Karpas-422 (cell line): ENCODE measurements around the gene ADPRHL1. TPM values are rescaled to one million over a fixed set of nuclear protein-coding genes. Genes with fewer than 3 reads are reported as not detected.

Experiments used
- DNase-seq: peaks from one replicate; pipeline ENCODE4 v3.0.0-alpha.2; 2015
- H2AFZ ChIP-seq: fragments of 200-600 bp; sonication (generic); 2 replicates; pipeline ENCODE4 v1.6.1; 2014; ENCODE audit warnings: antibody characterized with exemption, low read length, mixed read lengths
- H3K27ac ChIP-seq: fragments of 200-600 bp; sonication (generic); 2 replicates; pipeline ENCODE4 v1.5.1; 2014; ENCODE audit warnings: mild to moderate bottlenecking, low read length, moderate library complexity
- H3K27me3 ChIP-seq: fragments of 200-600 bp; sonication (generic); 2 replicates; pipeline ENCODE4 v1.6.1; 2014; ENCODE audit warnings: low read length, mixed read lengths
- H3K36me3 ChIP-seq: fragments of 200-600 bp; sonication (generic); 2 replicates; pipeline ENCODE4 v1.6.1; 2014; ENCODE audit warnings: low read length, mixed read lengths; ENCODE audit not compliant: insufficient read depth
- H3K4me1 ChIP-seq: fragments of 200-600 bp; sonication (generic); 2 replicates; pipeline ENCODE4 v1.6.1; 2014; ENCODE audit warnings: mild to moderate bottlenecking, low read length, mixed read lengths
- H3K4me2 ChIP-seq: fragments of 200-600 bp; sonication (generic); 2 replicates; pipeline ENCODE4 v1.6.1; 2014; ENCODE audit warnings: low read length, low read depth, mild to moderate bottlenecking; ENCODE audit not compliant: poor library complexity, severe bottlenecking
- H3K4me3 ChIP-seq: fragments of 200-600 bp; sonication (generic); 2 replicates; pipeline ENCODE4 v1.5.1; 2014; ENCODE audit warnings: mild to moderate bottlenecking, antibody characterized with exemption, low read length, mixed read lengths
- H3K79me2 ChIP-seq: fragments of 200-600 bp; sonication (generic); 2 replicates; pipeline ENCODE4 v1.6.1; 2014; ENCODE audit warnings: mild to moderate bottlenecking, low read length, mixed read lengths
- H3K9ac ChIP-seq: fragments of 200-600 bp; sonication (generic); 2 replicates; pipeline ENCODE4 v1.6.0; 2014; ENCODE audit warnings: low read length
- H3K9me2 ChIP-seq: fragments of 200-600 bp; sonication (generic), shearing (Covaris generic); replicated peaks from 2 replicates; pipeline ENCODE4 v1.6.0; 2014; ENCODE audit warnings: mild to moderate bottlenecking, low read length, moderate library complexity; ENCODE audit not compliant: insufficient read depth
- H3K9me3 ChIP-seq: fragments of 300-700, 200-600 bp; sonication (generic); 2 replicates; pipeline ENCODE4 v1.6.1; 2014; ENCODE audit warnings: low read length, mixed read lengths
- H4K20me1 ChIP-seq: fragments of 200-600 bp; sonication (generic); 2 replicates; pipeline ENCODE4 v1.6.1; 2014; ENCODE audit warnings: mild to moderate bottlenecking, antibody characterized with exemption, low read length, low read depth; ENCODE audit not compliant: insufficient read depth
- total RNA-seq: library from RNA; depleted of rRNA; stranded (reverse); fragments of >200 nt; shearing (Covaris generic); gene quantifications from 2 replicates; pipeline ENCODE4 v1.2.3, GENCODE V29; 2014; ENCODE audit warnings: low replicate concordance

The ADPRHL1 gene
- total RNA-seq, 1 experiment from 2014 or later, result 10.2 TPM

- Histone ChIP-seq H3K9me3 (peaks cover 5% of the 10 kb centered on the region; the same call in 1 of the 2 replicates), H3K4me3 (peak overlapping the region; percentile 78), H3K27ac (peak overlapping the region; percentile 91), H4K20me1 (no peaks in the 10 kb centered on the region; the same call in 1 of the 2 replicates), H3K27me3 (no peaks in the 10 kb centered on the region), H3K9ac (peak overlapping the region; percentile 92), H2AFZ (no peak overlapping the region), H3K9me2 (no peaks in the 10 kb centered on the region), H3K4me1 (peaks cover 89% of the 10 kb centered on the region), H3K79me2 (peaks cover 4% of the 10 kb centered on the region), H3K4me2 (peak overlapping the region; percentile 88), H3K36me3 (peaks cover 12% of the 10 kb centered on the region)
- DNase-seq, result no peak
Measured at GRCh38 chr13:113449693-113450347, 3.5 kb downstream of the ADPRHL1 start.

- H2AFZ ChIP-seq, result peak overlapping the region; percentile 23; the same call in 1 of the 2 replicates
- peak overlapping the region; percentile 91 for H3K27ac ChIP-seq
- no peaks in the 10 kb centered on the region; the same call in 1 of the 2 replicates for H4K20me1 ChIP-seq
- peaks cover 5% of the 10 kb centered on the region; the same call in 1 of the 2 replicates for H3K9me3 ChIP-seq
- peaks cover 4% of the 10 kb centered on the region for H3K79me2 ChIP-seq
- peaks cover 15% of the 10 kb centered on the region for H3K36me3 ChIP-seq
- peak overlapping the region; percentile 83 for H3K4me3 ChIP-seq
- H3K9me2 ChIP-seq, result no peaks in the 10 kb centered on the region
- peak; percentile 100 for DNase-seq
- H3K4me2 ChIP-seq, result peak overlapping the region; percentile 92
- H3K4me1 ChIP-seq, result peaks cover 89% of the 10 kb centered on the region
- H3K9ac ChIP-seq, result peak overlapping the region; percentile 98
- no peaks in the 10 kb centered on the region for H3K27me3 ChIP-seq
Measured at GRCh38 chr13:113448885-113449692, 4.2 kb downstream of the ADPRHL1 start.

GRCh38 chr13:113448545-113448884 lies 4.8 kb downstream of the ADPRHL1 start:
- peak overlapping the region; percentile 83 for H3K4me3 ChIP-seq
- no peaks in the 10 kb centered on the region for H3K9me2 ChIP-seq
- H3K4me1 ChIP-seq, result peaks cover 84% of the 10 kb centered on the region
- peaks cover 4% of the 10 kb centered on the region for H3K79me2 ChIP-seq
- H3K9me3 ChIP-seq, result peaks cover 5% of the 10 kb centered on the region; the same call in 1 of the 2 replicates
- H3K9ac ChIP-seq, result peak overlapping the region; percentile 98
- H3K36me3 ChIP-seq, result peaks cover 17% of the 10 kb centered on the region
- no peaks in the 10 kb centered on the region; the same call in 1 of the 2 replicates for H4K20me1 ChIP-seq
- H2AFZ ChIP-seq, result peak overlapping the region; percentile 23; the same call in 1 of the 2 replicates
- peak overlapping the region; percentile 91 for H3K27ac ChIP-seq
- DNase-seq, result peak; percentile 80
- H3K4me2 ChIP-seq, result peak overlapping the region; percentile 92
- H3K27me3 ChIP-seq, result no peaks in the 10 kb centered on the region

- H4K20me1 ChIP-seq, result no peaks in the 10 kb centered on the region; the same call in 1 of the 2 replicates
- H3K4me2 ChIP-seq, result peak overlapping the region; percentile 92
- H3K36me3 ChIP-seq, result peaks cover 24% of the 10 kb centered on the region
- peak overlapping the region; percentile 91 for H3K27ac ChIP-seq
- DNase-seq, result no peak
- H3K4me3 ChIP-seq, result peak overlapping the region; percentile 83
- H3K4me1 ChIP-seq, result peaks cover 75% of the 10 kb centered on the region
- no peaks in the 10 kb centered on the region for H3K9me2 ChIP-seq
- H3K9ac ChIP-seq, result peak overlapping the region; percentile 98
- H3K9me3 ChIP-seq, result peaks cover 5% of the 10 kb centered on the region; the same call in 1 of the 2 replicates
- H3K79me2 ChIP-seq, result peaks cover 4% of the 10 kb centered on the region
- H2AFZ ChIP-seq, result no peak overlapping the region
- H3K27me3 ChIP-seq, result no peaks in the 10 kb centered on the region
Measured at GRCh38 chr13:113447596-113447995, 5.7 kb downstream of the ADPRHL1 start.

- peaks cover 5% of the 10 kb centered on the region; the same call in 1 of the 2 replicates for H3K9me3 ChIP-seq
- H3K27ac ChIP-seq, result peak overlapping the region; percentile 91
- no peaks in the 10 kb centered on the region for H3K9me2 ChIP-seq
- no peaks in the 10 kb centered on the region; the same call in 1 of the 2 replicates for H4K20me1 ChIP-seq
- H3K79me2 ChIP-seq, result peaks cover 4% of the 10 kb centered on the region
- H3K27me3 ChIP-seq, result no peaks in the 10 kb centered on the region
- no peak for DNase-seq
- H3K4me2 ChIP-seq, result peak overlapping the region; percentile 44
- H3K9ac ChIP-seq, result peak overlapping the region; percentile 50
- H3K4me3 ChIP-seq, result peak overlapping the region; percentile 26; the same call in 1 of the 2 replicates
- peaks cover 64% of the 10 kb centered on the region for H3K4me1 ChIP-seq
- peaks cover 35% of the 10 kb centered on the region for H3K36me3 ChIP-seq
- H2AFZ ChIP-seq, result no peak overlapping the region
Measured at GRCh38 chr13:113446488-113446854, 6.8 kb downstream of the ADPRHL1 start.

- Histone ChIP-seq H3K36me3 (peaks cover 38% of the 10 kb centered on the region), H3K27ac (peak overlapping the region; percentile 98), H3K4me3 (peak overlapping the region; percentile 52; the same call in 1 of the 2 replicates), H2AFZ (no peak overlapping the region), H3K27me3 (no peaks in the 10 kb centered on the region), H3K9me3 (peaks cover 5% of the 10 kb centered on the region; the same call in 1 of the 2 replicates), H3K9ac (peak overlapping the region; percentile 77), H3K4me1 (peaks cover 59% of the 10 kb centered on the region), H3K4me2 (peak overlapping the region; percentile 77), H4K20me1 (no peaks in the 10 kb centered on the region; the same call in 1 of the 2 replicates), H3K9me2 (no peaks in the 10 kb centered on the region), H3K79me2 (peaks cover 4% of the 10 kb centered on the region)
- DNase-seq, result peak; percentile 99
Measured at GRCh38 chr13:113445791-113446487, 7.3 kb downstream of the ADPRHL1 start.

GRCh38 chr13:113443991-113444390 lies 9.3 kb downstream of the ADPRHL1 start:
- Histone ChIP-seq H2AFZ (no peak overlapping the region), H3K9ac (no peak overlapping the region), H3K27ac (peak overlapping the region; percentile 98; the same call in 1 of the 2 replicates), H3K36me3 (peaks cover 38% of the 10 kb centered on the region), H3K27me3 (no peaks in the 10 kb centered on the region), H3K4me1 (peaks cover 45% of the 10 kb centered on the region), H3K4me2 (no peak overlapping the region), H3K9me3 (peaks cover 5% of the 10 kb centered on the region; the same call in 1 of the 2 replicates), H3K4me3 (no peak overlapping the region), H3K9me2 (no peaks in the 10 kb centered on the region), H4K20me1 (no peaks in the 10 kb centered on the region; the same call in 1 of the 2 replicates), H3K79me2 (peaks cover 4% of the 10 kb centered on the region)
- no peak for DNase-seq
